DND-41 (cell line): ENCODE data around the gene ARSA.

Experiments
- ATAC-seq: fragments of 200-7000 bp; cut with Tn5 transposase; 3 replicates; pipeline ENCODE4 v1.9.1; 2021; ENCODE audit warnings: low read depth; ENCODE audit not compliant: insufficient read depth
- DNase-seq: peaks from one replicate; pipeline ENCODE4 v3.0.0-alpha.2; 2020
- H2AFZ ChIP-seq: 2 replicates; pipeline ENCODE4 v1.6.0; 2012; ENCODE audit warnings: low read depth, low read length
- H3K27ac ChIP-seq: 2 replicates; pipeline ENCODE4 v1.5.1; 2012; ENCODE audit warnings: low read length, inconsistent platforms
- H3K27me3 ChIP-seq: fragments of 200-600 bp; sonication (generic); 2 replicates; pipeline ENCODE4 v1.6.0; 2012; ENCODE audit warnings: low read length, mild to moderate bottlenecking, inconsistent platforms; ENCODE audit not compliant: insufficient read depth, poor library complexity
- H3K36me3 ChIP-seq: 2 replicates; pipeline ENCODE4 v1.5.1; 2012; ENCODE audit warnings: low read length, inconsistent platforms; ENCODE audit not compliant: insufficient read depth
- H3K4me1 ChIP-seq: 2 replicates; pipeline ENCODE4 v1.5.1; 2012; ENCODE audit warnings: mild to moderate bottlenecking, low read length; ENCODE audit not compliant: insufficient read depth
- H3K4me2 ChIP-seq: 2 replicates; pipeline ENCODE4 v1.6.0; 2012; ENCODE audit warnings: mild to moderate bottlenecking, moderate library complexity, low read length, inconsistent platforms; ENCODE audit not compliant: insufficient read depth
- H3K4me3 ChIP-seq, 2 experiments: fragments of 200-600 bp in 1 of 2; shearing (Covaris generic) in 1 of 2; 2 replicates each; pipeline ENCODE4 v1.5.1; 2012 to 2016; ENCODE audit warnings: inconsistent platforms in 2 of 2, low read length in 2 of 2, mild to moderate bottlenecking in 2 of 2, low read depth in 1 of 2, moderate library complexity in 1 of 2
- H3K79me2 ChIP-seq: 2 replicates; pipeline ENCODE4 v1.6.0; 2012; ENCODE audit warnings: low read length, inconsistent platforms; ENCODE audit not compliant: insufficient read depth
- H3K9ac ChIP-seq: 2 replicates; pipeline ENCODE4 v1.6.0; 2012; ENCODE audit warnings: low read depth, mild to moderate bottlenecking, inconsistent platforms, low read length, moderate library complexity
- H3K9me3 ChIP-seq: 2 replicates; pipeline ENCODE4 v1.5.1; 2012; ENCODE audit warnings: low read length, moderate library complexity, mild to moderate bottlenecking, inconsistent platforms; ENCODE audit not compliant: insufficient read depth, severe bottlenecking
- H4K20me1 ChIP-seq: 2 replicates; pipeline ENCODE4 v1.6.0; 2012; ENCODE audit warnings: low read length; ENCODE audit not compliant: insufficient read depth
- EZH2 ChIP-seq: IDR thresholded peaks from 3 replicates; pipeline ENCODE4 v1.6.1; 2012; ENCODE audit warnings: borderline replicate concordance, low read depth, mild to moderate bottlenecking, moderate library complexity, low read length, inconsistent platforms; ENCODE audit not compliant: severe bottlenecking
- TF ChIP-seq, protein P1 (sequence below): IDR thresholded peaks from 2 replicates; pipeline ENCODE4 v1.5.1; 2012; ENCODE audit warnings: borderline replicate concordance, low read length, moderate library complexity, mild to moderate bottlenecking; ENCODE audit not compliant: poor library complexity, severe bottlenecking; ENCODE audit errors: extremely low read depth

Gene ARSA

GRCh38 chr22:50673231-50674129, 45.5 kb upstream of the ARSA start:
- H4K20me1 ChIP-seq, result 0 out of 2 replicates have a peak, but pooled peaks cover 4% of the 10 kb centered on the region
- no peaks in the 10 kb centered on the region for H3K9me3 ChIP-seq
- peak; percentile 62 for TF ChIP-seq EZH2
- TF ChIP-seq, protein P1, sequence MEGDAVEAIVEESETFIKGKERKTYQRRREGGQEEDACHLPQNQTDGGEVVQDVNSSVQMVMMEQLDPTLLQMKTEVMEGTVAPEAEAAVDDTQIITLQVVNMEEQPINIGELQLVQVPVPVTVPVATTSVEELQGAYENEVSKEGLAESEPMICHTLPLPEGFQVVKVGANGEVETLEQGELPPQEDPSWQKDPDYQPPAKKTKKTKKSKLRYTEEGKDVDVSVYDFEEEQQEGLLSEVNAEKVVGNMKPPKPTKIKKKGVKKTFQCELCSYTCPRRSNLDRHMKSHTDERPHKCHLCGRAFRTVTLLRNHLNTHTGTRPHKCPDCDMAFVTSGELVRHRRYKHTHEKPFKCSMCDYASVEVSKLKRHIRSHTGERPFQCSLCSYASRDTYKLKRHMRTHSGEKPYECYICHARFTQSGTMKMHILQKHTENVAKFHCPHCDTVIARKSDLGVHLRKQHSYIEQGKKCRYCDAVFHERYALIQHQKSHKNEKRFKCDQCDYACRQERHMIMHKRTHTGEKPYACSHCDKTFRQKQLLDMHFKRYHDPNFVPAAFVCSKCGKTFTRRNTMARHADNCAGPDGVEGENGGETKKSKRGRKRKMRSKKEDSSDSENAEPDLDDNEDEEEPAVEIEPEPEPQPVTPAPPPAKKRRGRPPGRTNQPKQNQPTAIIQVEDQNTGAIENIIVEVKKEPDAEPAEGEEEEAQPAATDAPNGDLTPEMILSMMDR, result no peak
- ATAC-seq (no peak), DNase-seq (no peak)
- no peak overlapping the region for H3K4me2 ChIP-seq
- H3K4me3 ChIP-seq, result no peak overlapping the region
- no peak overlapping the region for H3K9ac ChIP-seq
- H3K36me3 ChIP-seq, result no peaks in the 10 kb centered on the region
- peaks cover 38% of the 10 kb centered on the region for H3K27me3 ChIP-seq
- H3K27ac ChIP-seq, result no peak overlapping the region
- no peaks in the 10 kb centered on the region for H3K79me2 ChIP-seq
- no peaks in the 10 kb centered on the region for H3K4me1 ChIP-seq
- no peak overlapping the region for H2AFZ ChIP-seq

GRCh38 chr22:50672471-50673230, 44.7 kb upstream of the ARSA start, which contains the start of gene SHANK3:
TSS of gene SHANK3 (plus strand) at chr22:50672823.
- Histone ChIP-seq H2AFZ (no peak within 1 kb of the TSS), H3K4me3 (no peak within 1 kb of the TSS), H3K36me3 (no peaks in the 10 kb centered on the region), H3K9me3 (no peaks in the 10 kb centered on the region), H3K4me2 (no peak within 1 kb of the TSS), H4K20me1 (0 out of 2 replicates have a peak, but pooled peaks cover 4% of the 10 kb centered on the region), H3K79me2 (no peaks in the 10 kb centered on the region), H3K9ac (no peak within 1 kb of the TSS), H3K27me3 (peaks cover 38% of the 10 kb centered on the region), H3K4me1 (no peaks in the 10 kb centered on the region), H3K27ac (no peak within 1 kb of the TSS)
- DNase-seq, result no peak
- no peak for ATAC-seq
- no peak for TF ChIP-seq EZH2
- TF ChIP-seq, protein P1, result no peak

DNA sequence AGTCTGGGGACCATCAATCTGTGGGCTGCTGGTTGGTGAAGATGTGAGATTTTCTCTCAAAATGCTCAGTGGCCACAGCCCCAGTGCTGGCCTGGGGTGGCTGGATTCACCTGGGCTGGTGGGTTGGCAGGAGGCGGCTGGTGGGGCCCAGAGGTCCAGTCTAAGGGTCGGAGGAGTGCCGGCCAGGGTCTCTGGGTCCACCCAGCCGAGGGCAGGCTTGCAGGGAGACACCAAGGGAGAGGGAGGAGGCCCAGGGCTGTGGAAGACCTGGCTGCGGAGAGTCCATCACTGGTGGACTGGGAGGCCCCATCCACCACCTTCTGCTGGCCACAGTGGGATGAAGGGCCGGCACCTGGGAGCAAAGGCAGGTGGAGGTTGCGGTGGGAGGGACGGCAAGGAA, 44.1 kb upstream of the ARSA start:
- no peak overlapping the region for H3K4me2 ChIP-seq
- no peaks in the 10 kb centered on the region for H3K9me3 ChIP-seq
- no peak overlapping the region for H3K4me3 ChIP-seq
- H3K27me3 ChIP-seq, result peaks cover 38% of the 10 kb centered on the region
- no peak for ATAC-seq
- 0 out of 2 replicates have a peak, but pooled peaks cover 4% of the 10 kb centered on the region for H4K20me1 ChIP-seq
- H2AFZ ChIP-seq, result no peak overlapping the region
- no peak overlapping the region for H3K9ac ChIP-seq
- no peak for TF ChIP-seq EZH2
- TF ChIP-seq, protein P1, result no peak
- H3K4me1 ChIP-seq, result no peaks in the 10 kb centered on the region
- DNase-seq, result no peak
- no peak overlapping the region for H3K27ac ChIP-seq
- no peaks in the 10 kb centered on the region for H3K79me2 ChIP-seq
- no peaks in the 10 kb centered on the region for H3K36me3 ChIP-seq
